GM18861 (cell line): Measurements from ENCODE around the gene LCE5A.
"Not testable (repeated sequence)": the region's sequence is repeated elsewhere in the genome, so short reads cannot be mapped to it uniquely, and the experiment has no call there.

ENCODE experiments used
- ATAC-seq: cut with Tn5 transposase; IDR thresholded peaks from one replicate; pipeline ENCODE4 v1.9.1; 2021; ENCODE audit not compliant: unreplicated experiment

The LCE5A gene

GRCh38 chr1:152515434-152515783, 4.8 kb downstream of the LCE5A start:
- no peak for ATAC-seq

DNA sequence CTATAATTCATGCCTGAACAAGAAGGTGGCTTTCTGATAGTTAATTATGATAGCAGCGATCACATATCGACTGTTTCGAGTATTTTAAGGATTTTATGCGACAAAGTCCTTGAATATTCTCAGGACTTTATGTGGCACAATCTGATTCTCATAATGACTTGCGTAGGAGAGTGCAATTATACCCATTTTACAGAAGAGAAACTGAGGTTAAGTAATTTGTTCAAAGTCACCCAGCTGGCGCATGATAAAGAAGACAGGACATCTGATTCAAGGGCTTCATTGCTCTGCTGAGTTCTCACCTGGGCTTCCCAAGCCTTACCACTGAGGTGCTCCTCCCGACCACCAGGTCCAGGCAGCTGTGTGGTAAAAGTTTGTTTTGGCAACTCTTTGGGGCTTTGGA, 5.5 kb downstream of the LCE5A start:
- ATAC-seq, result no peak

DNA sequence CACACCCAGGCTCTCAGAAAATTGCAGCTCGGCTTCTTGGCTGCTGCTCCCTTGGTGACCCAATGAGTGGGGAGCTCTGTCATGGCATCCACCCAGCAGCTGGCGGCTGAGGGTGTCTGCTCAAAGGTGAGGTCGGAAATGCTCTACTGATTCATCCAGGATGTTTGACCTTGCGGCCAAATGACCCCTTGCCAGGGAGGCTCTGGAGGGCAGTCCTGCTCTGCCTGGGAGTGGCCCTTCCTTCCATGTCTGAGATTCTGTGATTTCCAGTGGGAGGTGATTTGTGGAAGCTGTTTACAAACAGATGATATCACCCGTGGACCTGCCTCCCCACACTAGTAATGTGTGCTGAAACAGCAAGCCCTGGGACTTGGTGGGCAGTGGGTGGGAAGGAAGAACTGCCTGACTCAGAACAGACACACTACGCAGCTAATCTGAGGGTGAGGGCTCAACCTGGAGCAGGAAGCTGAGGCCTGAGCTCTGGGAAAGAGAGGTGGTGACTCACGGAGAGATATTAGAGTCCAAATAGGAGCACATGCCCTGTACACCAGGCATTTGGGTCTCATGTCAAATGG, 6.7 kb downstream of the LCE5A start:
- ATAC-seq, result no peak

DNA sequence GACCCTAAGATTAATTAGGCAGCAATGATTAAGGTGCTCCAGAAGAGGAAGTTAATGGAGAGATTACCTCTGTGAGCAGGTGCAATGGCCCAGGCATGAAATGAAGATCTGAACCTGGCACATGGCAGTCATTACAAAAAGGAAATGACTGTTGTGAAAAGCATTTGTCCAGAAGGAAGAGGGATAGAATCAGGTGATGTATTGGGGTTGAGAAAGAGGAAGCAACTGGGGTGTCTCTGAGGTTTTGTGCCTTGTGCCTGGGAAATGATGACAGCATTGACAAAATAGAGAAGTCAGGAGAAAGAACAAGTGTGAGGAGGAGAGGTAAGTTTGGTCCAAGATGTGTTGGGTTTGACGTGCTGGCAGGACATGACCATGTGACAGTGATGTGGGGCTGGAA, 9.2 kb downstream of the LCE5A start:
- no peak for ATAC-seq

DNA sequence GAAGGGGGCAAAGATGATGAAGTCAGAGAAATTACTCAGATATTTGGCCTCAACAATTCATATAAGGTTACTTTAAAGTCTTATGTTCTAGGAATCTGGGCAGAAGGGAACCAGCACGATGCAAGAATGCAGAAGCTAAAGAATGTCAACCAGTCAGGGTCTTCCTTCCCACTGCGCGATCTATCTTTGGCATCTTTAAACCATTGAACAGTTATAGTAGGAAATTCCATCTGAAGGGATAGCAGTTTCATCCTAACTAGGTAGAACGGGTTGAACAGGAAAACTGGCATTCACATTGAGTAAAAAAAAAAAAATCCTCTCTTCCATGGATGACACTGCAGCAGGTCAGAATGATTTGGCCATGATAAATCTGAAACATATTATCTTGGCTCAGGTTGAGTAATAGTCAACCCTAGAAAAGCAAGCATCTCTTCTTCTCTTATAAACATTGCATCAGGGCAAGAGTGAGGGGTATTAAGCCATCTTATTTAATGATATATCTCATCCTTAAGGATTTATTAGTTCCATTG, 10.0 kb downstream of the LCE5A start:
- no peak for ATAC-seq

GRCh38 chr1:152525080-152525641, 14.6 kb downstream of the LCE5A start:
- no peak for ATAC-seq

DNA sequence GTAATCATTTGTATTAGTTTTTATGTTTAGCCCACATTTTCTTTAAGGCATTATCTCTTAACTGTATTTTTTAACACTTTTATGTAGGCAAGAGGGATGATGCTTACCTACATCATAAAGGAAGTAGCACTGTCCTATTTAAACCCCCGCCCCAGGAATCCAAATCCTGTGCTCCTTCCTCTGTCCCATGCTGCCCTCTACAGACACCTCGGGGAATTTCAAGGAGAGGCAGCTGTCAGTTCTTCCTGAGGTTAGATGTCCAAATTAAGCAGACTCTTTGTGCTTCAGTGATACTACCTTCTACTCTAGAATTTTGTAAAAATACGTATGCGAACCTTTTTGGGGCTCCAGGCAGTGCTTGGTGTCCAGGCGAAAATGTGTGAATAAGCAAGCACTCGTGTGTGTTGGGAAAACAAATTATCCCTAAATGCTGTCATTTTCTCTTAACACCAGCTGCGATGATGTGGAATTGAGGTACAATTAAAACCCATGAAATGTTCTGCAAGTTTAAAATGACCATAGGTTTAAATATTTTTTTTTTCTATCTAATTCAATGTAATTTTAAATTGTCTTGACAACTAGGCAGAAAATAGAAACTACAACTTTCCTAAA, 22.8 kb downstream of the LCE5A start:
- ATAC-seq, result no peak

DNA sequence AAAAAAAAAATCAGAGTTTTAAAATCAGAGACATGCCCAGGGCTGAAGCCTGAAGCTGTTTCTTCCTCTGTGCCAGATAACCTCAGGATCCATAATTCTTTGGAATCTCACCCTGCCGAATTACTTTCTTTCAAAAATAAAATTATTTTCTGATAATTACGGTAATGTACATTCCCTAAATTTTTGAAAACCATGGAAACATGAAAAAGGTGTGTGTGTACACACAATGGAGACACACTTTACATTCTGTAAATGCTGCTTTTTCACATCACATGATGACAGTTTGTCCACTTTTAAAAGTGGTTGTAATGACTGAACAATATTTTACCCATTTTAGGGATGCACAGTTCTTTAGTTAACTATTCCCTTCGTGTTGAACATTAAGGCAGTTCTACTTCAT, 25.2 kb downstream of the LCE5A start:
- ATAC-seq, result no peak

- no peak for ATAC-seq
Observed at GRCh38 chr1:152537496-152537895, 26.9 kb downstream of the LCE5A start.

DNA sequence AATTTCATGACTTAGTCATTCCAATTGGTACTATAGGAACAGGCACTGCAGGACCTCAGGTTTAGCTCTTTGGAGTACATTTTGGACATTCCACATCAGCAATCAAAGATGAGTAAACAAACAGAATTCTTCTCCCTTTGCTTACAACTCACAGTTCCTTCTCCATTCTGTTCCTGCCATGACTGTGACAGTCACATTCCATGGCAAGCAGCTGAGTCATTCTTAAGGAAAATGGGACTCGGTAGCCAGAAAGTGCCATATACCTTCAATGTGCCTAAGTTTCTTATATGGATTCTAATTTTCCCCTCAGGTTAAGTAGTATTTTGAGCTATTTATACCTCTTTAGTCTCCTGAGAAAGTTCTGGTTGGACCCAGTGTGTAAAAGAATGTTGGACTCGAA, 29.3 kb downstream of the LCE5A start:
- ATAC-seq, result no peak

GRCh38 chr1:152543820-152544219, 33.2 kb downstream of the LCE5A start:
- no peak for ATAC-seq

DNA sequence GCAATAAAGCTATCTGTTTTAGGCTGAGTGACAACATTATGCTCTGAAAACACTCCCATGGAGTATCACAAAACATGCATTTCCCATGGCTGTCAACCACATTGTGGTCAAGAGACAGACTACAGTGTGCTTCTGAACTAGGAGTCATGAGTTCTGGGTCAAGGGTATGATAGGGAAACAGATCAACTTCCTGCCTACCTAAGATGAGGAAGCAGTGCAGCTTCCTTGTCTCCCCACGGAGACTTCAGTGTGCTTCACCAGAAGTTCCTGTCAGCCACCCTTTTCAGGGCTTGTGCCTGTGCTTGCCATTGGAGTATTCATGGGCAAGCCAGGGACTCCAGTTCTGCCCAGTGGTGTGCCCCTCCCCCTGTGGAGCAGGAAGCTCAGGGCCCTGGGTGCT, 36.1 kb downstream of the LCE5A start:
- ATAC-seq, result no peak

DNA sequence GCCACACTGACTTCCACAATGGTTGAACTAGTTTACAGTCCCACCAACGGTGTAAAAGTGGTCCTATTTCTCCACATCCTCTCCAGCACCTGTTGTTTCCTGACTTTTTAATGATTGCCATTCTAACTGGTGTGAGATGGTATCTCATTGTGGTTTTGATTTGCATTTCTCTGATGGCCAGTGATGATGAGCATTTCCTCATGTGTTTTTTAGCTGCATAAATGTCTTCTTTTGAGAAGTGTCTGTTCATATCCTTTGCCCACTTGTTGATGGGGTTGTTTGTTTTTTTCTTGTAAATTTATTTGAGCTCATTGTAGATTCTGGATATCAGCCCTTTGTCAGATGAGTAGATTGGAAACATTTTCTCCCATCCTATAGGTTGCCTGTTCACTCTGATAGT, 37.8 kb downstream of the LCE5A start:
- not testable (repeated sequence) for ATAC-seq
